Astrocyte (in vitro differentiated cells and primary cell): Measurements from ENCODE around the gene SIGLEC12. TPM values are rescaled to one million over a fixed set of nuclear protein-coding genes. Genes with fewer than 3 reads are reported as not detected.

Experiments used
- DNase-seq: peaks from one replicate; pipeline ENCODE4 v3.0.0-alpha.2; 2010; ENCODE audit warnings: low read depth
- FAIRE-seq: peaks from 2 replicates; lab custom pipeline; 2011; peaks lifted over from hg19 to GRCh38; lab: Jason Lieb, UNC
- H2AFZ ChIP-seq: 2 replicates; pipeline ENCODE4 v1.6.0; 2012; ENCODE audit warnings: low read depth, low read length, inconsistent platforms
- H3K27ac ChIP-seq: 2 replicates; pipeline ENCODE4 v1.5.1; 2011; ENCODE audit warnings: low read depth, low read length, inconsistent platforms
- H3K27me3 ChIP-seq: 2 replicates; pipeline ENCODE4 v1.6.0; 2011; ENCODE audit warnings: low read length, inconsistent platforms; ENCODE audit not compliant: insufficient read depth
- H3K36me3 ChIP-seq: 2 replicates; pipeline ENCODE4 v1.5.1; 2011; ENCODE audit warnings: low read length, inconsistent platforms; ENCODE audit not compliant: insufficient read depth
- H3K4me1 ChIP-seq: 2 replicates; pipeline ENCODE4 v1.5.1; 2011; ENCODE audit warnings: low read length, inconsistent platforms; ENCODE audit not compliant: insufficient read depth
- H3K4me2 ChIP-seq: 2 replicates; pipeline ENCODE4 v1.6.0; 2012; ENCODE audit warnings: low read length, inconsistent platforms
- H3K4me3 ChIP-seq: 2 replicates; pipeline ENCODE4 v1.5.1; 2011; ENCODE audit warnings: low read depth, mild to moderate bottlenecking, low read length, inconsistent platforms; ENCODE audit not compliant: insufficient read depth
- H3K79me2 ChIP-seq: 2 replicates; pipeline ENCODE4 v1.6.0; 2012; ENCODE audit warnings: mild to moderate bottlenecking, low read length, inconsistent platforms; ENCODE audit not compliant: insufficient read depth
- H3K9ac ChIP-seq: 2 replicates; pipeline ENCODE4 v1.6.0; 2012; ENCODE audit warnings: mild to moderate bottlenecking, low read length, inconsistent platforms
- H3K9me3 ChIP-seq: 2 replicates; pipeline ENCODE4 v1.5.1; 2012; ENCODE audit warnings: low read depth, mild to moderate bottlenecking, low read length, inconsistent platforms; ENCODE audit not compliant: insufficient read depth
- H4K20me1 ChIP-seq: 2 replicates; pipeline ENCODE4 v1.6.0; 2012; ENCODE audit warnings: low read length, inconsistent platforms; ENCODE audit not compliant: insufficient read depth
- H3K27ac Mint-ChIP-seq: one replicate; pipeline ENCODE4 v1.8.0; 2021; ENCODE audit warnings: mild to moderate bottlenecking, mixed read lengths; ENCODE audit not compliant: unreplicated experiment
- H3K27me3 Mint-ChIP-seq: one replicate; pipeline ENCODE4 v1.8.0; 2021; ENCODE audit warnings: low read depth, mixed read lengths; ENCODE audit not compliant: unreplicated experiment
- H3K36me3 Mint-ChIP-seq: one replicate; pipeline ENCODE4 v1.8.0; 2021; ENCODE audit warnings: low read depth, mixed read lengths; ENCODE audit not compliant: unreplicated experiment
- H3K4me1 Mint-ChIP-seq: one replicate; pipeline ENCODE4 v1.8.0; 2021; ENCODE audit warnings: low read depth, mixed read lengths; ENCODE audit not compliant: unreplicated experiment
- H3K4me3 Mint-ChIP-seq: one replicate; pipeline ENCODE4 v1.8.0; 2021; ENCODE audit warnings: mild to moderate bottlenecking, moderate library complexity, mixed read lengths; ENCODE audit not compliant: unreplicated experiment
- H3K9me3 Mint-ChIP-seq: one replicate; pipeline ENCODE4 v1.8.0; 2021; ENCODE audit warnings: mild to moderate bottlenecking, mixed read lengths; ENCODE audit not compliant: unreplicated experiment
- CTCF ChIP-seq: IDR thresholded peaks from 2 replicates; pipeline ENCODE4 v1.5.1; 2011; ENCODE audit warnings: low read depth, mild to moderate bottlenecking, inconsistent platforms, low read length, moderate library complexity; ENCODE audit not compliant: insufficient read depth
- EZH2 ChIP-seq: IDR thresholded peaks from 2 replicates; pipeline ENCODE4 v1.6.1; 2012; ENCODE audit warnings: mild to moderate bottlenecking, low read length, inconsistent platforms; ENCODE audit not compliant: insufficient read depth
- total RNA-seq: library from RNA; stranded (reverse); gene quantifications from 2 replicates; pipeline ENCODE4 v1.2.1, GENCODE V29; 2021

The SIGLEC12 gene
- total RNA-seq, 1 donor from 2014 or later, result not detected

- no peaks in the 10 kb centered on the region for H3K9me3 ChIP-seq
- no peaks in the 10 kb centered on the region for H3K79me2 ChIP-seq
- no peak overlapping the region for H3K4me3 Mint-ChIP-seq
- no peak overlapping the region for H3K27ac Mint-ChIP-seq
- no peak for DNase-seq
- no peaks in the 10 kb centered on the region for H3K9me3 Mint-ChIP-seq
- H2AFZ ChIP-seq, result no peak overlapping the region
- H3K4me1 ChIP-seq, result no peaks in the 10 kb centered on the region
- H3K27me3 Mint-ChIP-seq, result peaks cover 5% of the 10 kb centered on the region
- H3K4me3 ChIP-seq, result no peak overlapping the region
- no peaks in the 10 kb centered on the region for H3K27me3 ChIP-seq
- no peak for FAIRE-seq
- no peak overlapping the region for H3K27ac ChIP-seq
- no peak overlapping the region for H3K9ac ChIP-seq
- no peaks in the 10 kb centered on the region for H4K20me1 ChIP-seq
- no peak overlapping the region for H3K4me2 ChIP-seq
- no peaks in the 10 kb centered on the region for H3K36me3 ChIP-seq
- no peaks in the 10 kb centered on the region for H3K36me3 Mint-ChIP-seq
- no peaks in the 10 kb centered on the region for H3K4me1 Mint-ChIP-seq
- TF ChIP-seq CTCF (no peak), EZH2 (no peak)
Measured at GRCh38 chr19:51507640-51508058, 6.0 kb upstream of the SIGLEC12 start.

- Histone ChIP-seq H2AFZ (no peak overlapping the region), H3K27me3 (no peaks in the 10 kb centered on the region), H3K36me3 (no peaks in the 10 kb centered on the region), H3K4me2 (no peak overlapping the region), H3K27ac (no peak overlapping the region), H3K9me3 (no peaks in the 10 kb centered on the region), H3K9ac (no peak overlapping the region), H3K4me1 (no peaks in the 10 kb centered on the region), H3K4me3 (no peak overlapping the region), H4K20me1 (no peaks in the 10 kb centered on the region), H3K79me2 (no peaks in the 10 kb centered on the region)
- TF ChIP-seq EZH2 (no peak), CTCF (no peak)
- no peaks in the 10 kb centered on the region for H3K36me3 Mint-ChIP-seq
- no peaks in the 10 kb centered on the region for H3K9me3 Mint-ChIP-seq
- H3K27ac Mint-ChIP-seq, result no peak overlapping the region
- H3K27me3 Mint-ChIP-seq, result peaks cover 4% of the 10 kb centered on the region
- DNase-seq (no peak), FAIRE-seq (no peak)
- H3K4me1 Mint-ChIP-seq, result no peaks in the 10 kb centered on the region
- H3K4me3 Mint-ChIP-seq, result no peak overlapping the region
Measured at GRCh38 chr19:51507192-51507591, 5.6 kb upstream of the SIGLEC12 start.

- no peaks in the 10 kb centered on the region for H3K4me1 Mint-ChIP-seq
- no peaks in the 10 kb centered on the region for H3K36me3 Mint-ChIP-seq
- H2AFZ ChIP-seq, result no peak overlapping the region
- H3K4me3 ChIP-seq, result no peak overlapping the region
- H3K4me2 ChIP-seq, result no peak overlapping the region
- DNase-seq, result no peak
- no peak overlapping the region for H3K27ac ChIP-seq
- no peak overlapping the region for H3K9ac ChIP-seq
- H3K4me1 ChIP-seq, result no peaks in the 10 kb centered on the region
- H3K9me3 ChIP-seq, result no peaks in the 10 kb centered on the region
- no peak for FAIRE-seq
- no peak overlapping the region for H3K4me3 Mint-ChIP-seq
- H3K9me3 Mint-ChIP-seq, result no peaks in the 10 kb centered on the region
- H3K27ac Mint-ChIP-seq, result no peak overlapping the region
- TF ChIP-seq EZH2 (no peak), CTCF (no peak)
- no peaks in the 10 kb centered on the region for H3K27me3 ChIP-seq
- H3K79me2 ChIP-seq, result no peaks in the 10 kb centered on the region
- H3K36me3 ChIP-seq, result no peaks in the 10 kb centered on the region
- H4K20me1 ChIP-seq, result no peaks in the 10 kb centered on the region
- peaks cover 4% of the 10 kb centered on the region for H3K27me3 Mint-ChIP-seq
Measured at GRCh38 chr19:51505904-51506303, 4.3 kb upstream of the SIGLEC12 start.
